Left lung (tissue), 10 donors: ENCODE results near the gene SMU1. TPM values are rescaled to one million over a fixed set of nuclear protein-coding genes. Genes with fewer than 3 reads are reported as not detected.

ENCODE experiments used
- ATAC-seq: fragments of 200-7000 bp; cut with Tn5 transposase; one replicate; pipeline ENCODE4 v1.9.1; 2020; ENCODE audit warnings: moderate library complexity
- DNase-seq, 4 donors: peaks; one replicate each; pipeline ENCODE4 v3.0.0-alpha.2; 2013 to 2020
- H3K27ac ChIP-seq, 2 donors: fragments of 200-600 bp; sonication (generic) in 1 of 2; one replicate each; pipeline versions ENCODE4 v1.5.0 to v1.8.0; 2020 to 2021
- H3K27me3 ChIP-seq, 2 donors: fragments of 200-600 bp; sonication (generic) in 1 of 2; one replicate each; pipeline versions ENCODE4 v1.5.0 to v1.8.0; 2020 to 2021
- H3K36me3 ChIP-seq, 2 donors: fragments of 200-600 bp; sonication (generic) in 1 of 2; one replicate each; pipeline versions ENCODE4 v1.5.0 to v1.8.0; 2020 to 2021
- H3K4me1 ChIP-seq, 2 donors: fragments of 200-600 bp; one replicate each; pipeline ENCODE4 v1.8.0; 2021
- H3K4me3 ChIP-seq, 2 donors: fragments of 200-600 bp; sonication (generic) in 1 of 2; one replicate each; pipeline versions ENCODE4 v1.5.0 to v1.8.0; 2020 to 2021; ENCODE audit warnings: mild to moderate bottlenecking in 1 of 2
- H3K9me3 ChIP-seq, 2 donors: fragments of 200-600 bp; sonication (generic) in 1 of 2; one replicate each; pipeline versions ENCODE4 v1.5.0 to v1.8.0; 2020 to 2021
- CTCF ChIP-seq, 2 donors: fragments of 200-600 bp; sonication (generic) in 1 of 2; IDR thresholded peaks; one replicate each; pipeline versions ENCODE4 v1.5.0 to v1.8.0; 2021; ENCODE audit warnings: antibody characterized with exemption in 2 of 2
- intact Hi-C, 2 donors: fragments of 100-400 bp; cut with DNase I; formaldehyde crosslinking; loops; one replicate each; pipeline versions ENCODE4 v1.11.2 to v1.14.2; 2022
- polyA plus RNA-seq, 6 donors: library from polyadenylated mRNA; unstranded; fragments of 120-200 nt; gene quantifications; one replicate each; pipeline ENCODE4 v1.2.1, GENCODE V29; 2013; ENCODE audit not compliant: insufficient read length in 6 of 6
- total RNA-seq, 2 donors: library from RNA; stranded (reverse); fragmentation: NEBNext Ultra II Directional; extraction: Animal tissue kit (Norgen Biotek cat#: 25700); gene quantifications; one replicate each; pipeline ENCODE4 v1.2.1, GENCODE V29; 2021
- donor health status: DM: no; HTN: yes; CAD: no.
- donor health status: DM: no; HTN: no; CAD: no.

SMU1 gene
- total and polyA plus RNA-seq, 8 donors: 17.3 to 30.1 (median 26.7) TPM

GRCh38 chr9:33022755-33023154, 53.7 kb downstream of the SMU1 start:
- no peak overlapping the region for H3K27ac ChIP-seq
- no peak for ATAC-seq
- TF ChIP-seq CTCF (IDR thresholded peaks at IDR 0.05): no peak
- no peaks in the 10 kb centered on the region for H3K9me3 ChIP-seq
- no peaks in the 10 kb centered on the region for H3K27me3 ChIP-seq
- no peak for DNase-seq
- peaks cover 27 to 37% of the 10 kb centered on the region in 2 donors for H3K4me1 ChIP-seq
- intact Hi-C loops: no loop called here
- no peak overlapping the region for H3K4me3 ChIP-seq
- H3K36me3 ChIP-seq: peaks cover 0 to 15% of the 10 kb centered on the region in 2 donors

- intact Hi-C loops: no loop called here
- ATAC-seq (no peak), DNase-seq (no peak)
- Histone ChIP-seq H3K4me3 (no peak overlapping the region), H3K36me3 (peaks cover 0 to 11% of the 10 kb centered on the region in 2 donors), H3K27ac (no peak overlapping the region), H3K4me1 (peaks cover 24 to 33% of the 10 kb centered on the region in 2 donors), H3K27me3 (no peaks in the 10 kb centered on the region), H3K9me3 (no peaks in the 10 kb centered on the region)
- TF ChIP-seq CTCF (IDR thresholded peaks at IDR 0.05): no peak
Observed at GRCh38 chr9:33022303-33022702, 54.2 kb downstream of the SMU1 start.

GRCh38 chr9:33019797-33020196, 56.7 kb downstream of the SMU1 start:
- Histone ChIP-seq H3K4me1 (peaks cover 13 to 18% of the 10 kb centered on the region in 2 donors), H3K36me3 (no peaks in the 10 kb centered on the region), H3K9me3 (no peaks in the 10 kb centered on the region), H3K27me3 (no peaks in the 10 kb centered on the region), H3K27ac (no peak overlapping the region), H3K4me3 (no peak overlapping the region)
- DNase-seq (no peak), ATAC-seq (no peak)
- intact Hi-C loops: no loop called here
- TF ChIP-seq CTCF (IDR thresholded peaks at IDR 0.05): no peak

GRCh38 chr9:33017283-33018041, 59.0 kb downstream of the SMU1 start:
- no peak for ATAC-seq
- Histone ChIP-seq H3K9me3 (no peaks in the 10 kb centered on the region), H3K4me1 (peaks cover 3 to 4% of the 10 kb centered on the region in 2 donors), H3K27ac (no peak overlapping the region), H3K4me3 (no peak overlapping the region), H3K36me3 (no peaks in the 10 kb centered on the region), H3K27me3 (no peaks in the 10 kb centered on the region)
- no peak for DNase-seq
- intact Hi-C loops: no loop called here
- no peak for TF ChIP-seq CTCF (IDR thresholded peaks at IDR 0.05)

GRCh38 chr9:33014665-33015014, 61.8 kb downstream of the SMU1 start:
- no peak for TF ChIP-seq CTCF (IDR thresholded peaks at IDR 0.05)
- no peak overlapping the region for H3K4me3 ChIP-seq
- no peak for DNase-seq
- no peaks in the 10 kb centered on the region for H3K4me1 ChIP-seq
- H3K27ac ChIP-seq: no peak overlapping the region
- intact Hi-C loops: no loop called here
- H3K36me3 ChIP-seq: no peaks in the 10 kb centered on the region
- no peaks in the 10 kb centered on the region for H3K9me3 ChIP-seq
- no peaks in the 10 kb centered on the region for H3K27me3 ChIP-seq
- no peak for ATAC-seq
